ENCODE data around the gene CFDP1.

DNA sequence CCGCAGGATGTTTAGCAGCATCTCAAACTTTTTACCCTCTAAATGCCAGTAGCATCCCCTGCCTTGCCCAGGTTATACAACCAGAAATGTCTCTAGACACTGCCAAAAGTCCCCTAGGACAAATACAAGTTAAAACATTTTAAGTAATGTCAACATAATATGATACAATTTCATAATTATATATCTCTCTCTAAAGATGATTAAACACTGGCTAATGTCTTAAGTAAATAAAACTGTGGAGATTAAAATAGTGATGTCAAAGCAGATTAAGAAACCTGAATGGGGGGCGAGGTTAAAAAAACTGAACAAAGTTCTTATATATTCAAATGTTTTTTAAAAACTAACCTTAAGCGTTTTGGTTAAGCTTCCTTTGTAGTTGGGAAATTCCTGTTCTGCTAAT is 62.1 kb downstream of the CFDP1 start:
- TF ChIP-seq SUZ12 (IDR thresholded peaks at IDR 0.05; ENCODE audit: extremely low read depth, insufficient read depth, insufficient read length): no peak
- TF ChIP-seq YY1 (IDR thresholded peaks at IDR 0.05; ENCODE audit: insufficient read depth, insufficient read length): no peak

Data from NT2/D1 (cell line).